ENCODE measurements around the gene NOS1.
A peak's percentile ranks its signal among the peaks of the same experiment; 100 is the strongest.
"Not testable (repeated sequence)": the region's sequence is repeated elsewhere in the genome, so short reads cannot be mapped to it uniquely, and the experiment has no call there.

The NOS1 gene

GRCh38 chr12:117255386-117255785 is 106.0 kb downstream of the NOS1 start:
- no peak for DNase-seq

- DNase-seq, result no peak
Measured at GRCh38 chr12:117243488-117243887, 117.9 kb downstream of the NOS1 start.

- no peak for DNase-seq
Measured at GRCh38 chr12:117241697-117242096, 119.7 kb downstream of the NOS1 start.

GRCh38 chr12:117240081-117240755 is 121.2 kb downstream of the NOS1 start:
- DNase-seq, result no peak

- peak; percentile 59 for DNase-seq
Measured at GRCh38 chr12:117236456-117237001, 124.9 kb downstream of the NOS1 start.

- DNase-seq, result no peak
Measured at GRCh38 chr12:117235261-117235660, 126.2 kb downstream of the NOS1 start.

- no peak for DNase-seq
Measured at GRCh38 chr12:117234441-117234840, 127.0 kb downstream of the NOS1 start.

GRCh38 chr12:117231750-117232149 is 129.7 kb downstream of the NOS1 start:
- no peak for DNase-seq

GRCh38 chr12:117228239-117228638 is 133.2 kb downstream of the NOS1 start:
- no peak for DNase-seq

- DNase-seq, result no peak
Measured at GRCh38 chr12:117227000-117227653, 134.3 kb downstream of the NOS1 start.

- DNase-seq, result no peak
Measured at GRCh38 chr12:117226505-117226904, 134.9 kb downstream of the NOS1 start.

GRCh38 chr12:117225179-117225578 is 136.2 kb downstream of the NOS1 start:
- DNase-seq, result no peak

GRCh38 chr12:117220947-117221346 is 140.5 kb downstream of the NOS1 start:
- DNase-seq, result not testable (repeated sequence)

GRCh38 chr12:117218149-117218548 is 143.3 kb downstream of the NOS1 start:
- no peak for DNase-seq

- DNase-seq, result no peak
Measured at GRCh38 chr12:117216686-117217085, 144.7 kb downstream of the NOS1 start.

- no peak for DNase-seq
Measured at GRCh38 chr12:117214797-117215196, 146.6 kb downstream of the NOS1 start.

GRCh38 chr12:117213295-117213808 is 148.1 kb downstream of the NOS1 start:
- DNase-seq, result no peak

GRCh38 chr12:117212563-117213190 is 148.7 kb downstream of the NOS1 start:
- DNase-seq, result peak; percentile 68

- DNase-seq, result no peak
Measured at GRCh38 chr12:117210266-117210918, 151.0 kb downstream of the NOS1 start.

- no peak for DNase-seq
Measured at GRCh38 chr12:117209626-117210025, 151.8 kb downstream of the NOS1 start.

- DNase-seq, result no peak
Measured at GRCh38 chr12:117208811-117209455, 152.5 kb downstream of the NOS1 start.

- no peak for DNase-seq
Measured at GRCh38 chr12:117208206-117208605, 153.2 kb downstream of the NOS1 start.
